Caco-2 (cell line): Measurements from ENCODE around the gene SQSTM1. TPM values are rescaled to one million over a fixed set of nuclear protein-coding genes. Genes with fewer than 3 reads are reported as not detected.
"Not testable (repeated sequence)": the region's sequence is repeated elsewhere in the genome, so short reads cannot be mapped to it uniquely, and the experiment has no call there.

Experiments
- BruUV-seq: library from RNA; stranded (reverse); fragments of 400-500 nt; replicated peaks from 2 replicates; lab custom pipeline; 2021; lab: Mats Ljungman, UMichigan
- CTCF ChIA-PET: fragments of 300-600 bp; sonication (Branson Sonifier 250); formaldehyde crosslinking; loops from one replicate; lab custom pipeline; 2022; ENCODE audit warnings: antibody characterized with exemption; lab: Charles Lee
- POLR2A ChIA-PET: fragments of 300-600 bp; sonication (Branson Sonifier 250); formaldehyde crosslinking; loops from one replicate; lab custom pipeline; 2022; ENCODE audit warnings: antibody characterized with exemption; lab: Charles Lee
- DNase-seq, 2 experiments: peaks; one replicate each; pipeline versions ENCODE4 v3.0.0 to v3.0.0-alpha.2; 2020 to 2022
- H3K27me3 ChIP-seq: replicated peaks from 2 replicates; pipeline ENCODE4 v1.6.0; 2011; ENCODE audit warnings: low read length; ENCODE audit not compliant: control insufficient read depth, insufficient read depth
- H3K36me3 ChIP-seq: 2 replicates; pipeline ENCODE4 v1.5.1; 2011; ENCODE audit warnings: low read length; ENCODE audit not compliant: control insufficient read depth, insufficient read depth
- H3K4me1 ChIP-seq: fragments of 250-450 bp; sonication (Bioruptor Pico); 2 replicates; pipeline ENCODE4 v1.5.1; 2020; ENCODE audit warnings: mild to moderate bottlenecking
- H3K4me3 ChIP-seq: 2 replicates; pipeline ENCODE4 v1.5.1; 2011; ENCODE audit warnings: low read depth, mild to moderate bottlenecking, control low read depth, low read length
- H3K9me3 ChIP-seq: fragments of 250-450 bp; sonication (Bioruptor Pico); 2 replicates; pipeline ENCODE4 v1.5.1; 2020; ENCODE audit warnings: mild to moderate bottlenecking, moderate library complexity
- H3K27ac Mint-ChIP-seq: one replicate; pipeline ENCODE4 v1.8.0; 2022; ENCODE audit warnings: mixed read lengths; ENCODE audit not compliant: unreplicated experiment
- H3K27me3 Mint-ChIP-seq: one replicate; pipeline ENCODE4 v1.8.0; 2022; ENCODE audit warnings: mixed read lengths; ENCODE audit not compliant: insufficient read depth, unreplicated experiment
- H3K36me3 Mint-ChIP-seq: one replicate; pipeline ENCODE4 v1.8.0; 2022; ENCODE audit warnings: mild to moderate bottlenecking, mixed read lengths; ENCODE audit not compliant: insufficient read depth, unreplicated experiment
- H3K4me1 Mint-ChIP-seq: one replicate; pipeline ENCODE4 v1.8.0; 2022; ENCODE audit warnings: low read depth, mixed read lengths; ENCODE audit not compliant: unreplicated experiment
- H3K4me3 Mint-ChIP-seq: one replicate; pipeline ENCODE4 v1.8.0; 2022; ENCODE audit warnings: mild to moderate bottlenecking, moderate library complexity, mixed read lengths; ENCODE audit not compliant: unreplicated experiment
- H3K9me3 Mint-ChIP-seq: one replicate; pipeline ENCODE4 v1.8.0; 2022; ENCODE audit warnings: mixed read lengths; ENCODE audit not compliant: unreplicated experiment
- intact Hi-C: fragments of 100-400 bp; cut with micrococcal nuclease; formaldehyde crosslinking; loops from one replicate; pipeline ENCODE4 v1.10.0; 2022; ENCODE audit not compliant: unreplicated experiment
- total RNA-seq: library from RNA; stranded (reverse); gene quantifications from 2 replicates; pipeline ENCODE4 v1.2.3, GENCODE V29; 2022
- TF ChIP-seq, protein P1 (sequence below), 2 experiments: fragments of 200-600 bp in 1 of 2; IDR thresholded peaks; 1 replicate in 1 of 2; 2 replicates in 1 of 2; pipeline versions ENCODE4 v1.5.1 to v1.8.0; 2011 to 2022; ENCODE audit warnings: antibody characterized with exemption in 1 of 2, control low read depth in 1 of 2, inconsistent platforms in 1 of 2, low read depth in 1 of 2, low read length in 1 of 2, mild to moderate bottlenecking in 1 of 2, moderate library complexity in 1 of 2; ENCODE audit not compliant: insufficient read depth in 1 of 2, severe bottlenecking in 1 of 2, unreplicated experiment in 1 of 2

Gene SQSTM1
- total RNA-seq, 1 experiment from 2014 or later = 259 TPM

DNA sequence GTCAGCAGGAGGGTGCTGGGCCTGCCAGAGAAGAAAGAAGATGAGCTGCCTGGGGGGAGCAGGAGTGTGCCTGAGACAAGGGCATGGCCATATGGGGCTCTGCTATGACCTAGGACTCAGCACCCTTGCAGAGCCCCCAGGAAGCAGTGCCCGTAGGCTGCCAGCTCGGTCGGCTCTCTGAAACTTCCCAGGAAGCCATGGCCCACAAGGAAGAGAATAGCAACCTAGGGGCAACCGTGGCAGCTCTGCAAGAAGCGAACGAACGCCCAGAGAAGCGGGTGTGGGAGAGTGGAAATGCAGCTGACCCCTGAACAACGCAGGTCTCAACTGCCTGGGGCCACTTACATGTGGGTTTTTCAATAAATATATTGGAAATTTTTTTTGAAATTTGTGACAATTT is 37.6 kb upstream of the SQSTM1 start:
- H3K36me3 Mint-ChIP-seq = peaks cover 42% of the 10 kb centered on the region
- no peaks in the 10 kb centered on the region for H3K4me1 Mint-ChIP-seq
- Histone ChIP-seq H3K27me3 (no peaks in the 10 kb centered on the region), H3K9me3 (no peaks in the 10 kb centered on the region), H3K36me3 (no peaks in the 10 kb centered on the region; the same call in 1 of the 2 replicates), H3K4me3 (no peak overlapping the region), H3K4me1 (no peaks in the 10 kb centered on the region)
- POLR2A ChIA-PET = no interaction called here
- DNase-seq = no peak
- intact Hi-C loops = no loop called here
- no TSS peak for BruUV-seq
- no peak overlapping the region for H3K27ac Mint-ChIP-seq
- H3K27me3 Mint-ChIP-seq = no peaks in the 10 kb centered on the region
- CTCF ChIA-PET = interaction anchor here (0.6 kb wide), 2 partner anchors 13 to 160 kb away, joined by 4 to 5 read pairs; no protein-coding TSS in a partner anchor
- H3K4me3 Mint-ChIP-seq = no peak overlapping the region
- TF ChIP-seq, protein P1, sequence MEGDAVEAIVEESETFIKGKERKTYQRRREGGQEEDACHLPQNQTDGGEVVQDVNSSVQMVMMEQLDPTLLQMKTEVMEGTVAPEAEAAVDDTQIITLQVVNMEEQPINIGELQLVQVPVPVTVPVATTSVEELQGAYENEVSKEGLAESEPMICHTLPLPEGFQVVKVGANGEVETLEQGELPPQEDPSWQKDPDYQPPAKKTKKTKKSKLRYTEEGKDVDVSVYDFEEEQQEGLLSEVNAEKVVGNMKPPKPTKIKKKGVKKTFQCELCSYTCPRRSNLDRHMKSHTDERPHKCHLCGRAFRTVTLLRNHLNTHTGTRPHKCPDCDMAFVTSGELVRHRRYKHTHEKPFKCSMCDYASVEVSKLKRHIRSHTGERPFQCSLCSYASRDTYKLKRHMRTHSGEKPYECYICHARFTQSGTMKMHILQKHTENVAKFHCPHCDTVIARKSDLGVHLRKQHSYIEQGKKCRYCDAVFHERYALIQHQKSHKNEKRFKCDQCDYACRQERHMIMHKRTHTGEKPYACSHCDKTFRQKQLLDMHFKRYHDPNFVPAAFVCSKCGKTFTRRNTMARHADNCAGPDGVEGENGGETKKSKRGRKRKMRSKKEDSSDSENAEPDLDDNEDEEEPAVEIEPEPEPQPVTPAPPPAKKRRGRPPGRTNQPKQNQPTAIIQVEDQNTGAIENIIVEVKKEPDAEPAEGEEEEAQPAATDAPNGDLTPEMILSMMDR (IDR thresholded peaks at IDR 0.05; ENCODE audit: insufficient read depth in 1 of 2, low read depth in 1 of 2, low read length in 1 of 2, severe bottlenecking in 1 of 2, unreplicated experiment in 1 of 2) = no peak
- H3K9me3 Mint-ChIP-seq = no peaks in the 10 kb centered on the region

DNA sequence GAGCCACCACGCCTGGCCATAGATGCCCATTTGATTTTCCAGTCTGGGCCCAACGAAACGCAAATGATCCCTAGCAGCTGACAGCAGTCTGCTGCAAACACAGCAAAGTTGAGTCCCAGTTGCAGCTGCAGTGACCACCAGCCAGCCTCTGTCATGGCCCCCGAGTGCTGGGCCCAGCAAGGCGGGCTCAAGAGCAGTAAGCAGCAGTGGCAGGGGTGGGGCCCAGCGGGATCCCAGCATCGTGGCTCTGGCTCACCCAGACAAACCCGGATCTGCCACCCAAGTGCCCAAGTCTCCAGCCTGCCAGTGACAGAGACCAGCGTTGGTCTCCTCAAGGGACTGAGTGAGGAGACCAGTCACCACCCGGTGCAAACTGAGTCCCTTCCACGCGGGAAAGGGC is 33.8 kb upstream of the SQSTM1 start:
- intact Hi-C loops = no loop called here
- no peak overlapping the region for H3K27ac Mint-ChIP-seq
- no peak overlapping the region for H3K4me3 ChIP-seq
- TF ChIP-seq, protein P1 (IDR thresholded peaks at IDR 0.05; ENCODE audit: insufficient read depth in 1 of 2, low read depth in 1 of 2, low read length in 1 of 2, severe bottlenecking in 1 of 2, unreplicated experiment in 1 of 2) = no peak
- ChIA-PET POLR2A (no interaction called here), CTCF (no interaction called here)
- DNase-seq = no peak
- H3K36me3 ChIP-seq = no peaks in the 10 kb centered on the region
- H3K9me3 ChIP-seq = no peaks in the 10 kb centered on the region
- H3K4me1 ChIP-seq = no peaks in the 10 kb centered on the region
- no peak overlapping the region for H3K4me3 Mint-ChIP-seq
- H3K9me3 Mint-ChIP-seq = no peaks in the 10 kb centered on the region
- H3K27me3 ChIP-seq = no peaks in the 10 kb centered on the region
- no TSS peak for BruUV-seq
- H3K27me3 Mint-ChIP-seq = no peaks in the 10 kb centered on the region
- H3K4me1 Mint-ChIP-seq = no peaks in the 10 kb centered on the region
- H3K36me3 Mint-ChIP-seq = peaks cover 24% of the 10 kb centered on the region

DNA sequence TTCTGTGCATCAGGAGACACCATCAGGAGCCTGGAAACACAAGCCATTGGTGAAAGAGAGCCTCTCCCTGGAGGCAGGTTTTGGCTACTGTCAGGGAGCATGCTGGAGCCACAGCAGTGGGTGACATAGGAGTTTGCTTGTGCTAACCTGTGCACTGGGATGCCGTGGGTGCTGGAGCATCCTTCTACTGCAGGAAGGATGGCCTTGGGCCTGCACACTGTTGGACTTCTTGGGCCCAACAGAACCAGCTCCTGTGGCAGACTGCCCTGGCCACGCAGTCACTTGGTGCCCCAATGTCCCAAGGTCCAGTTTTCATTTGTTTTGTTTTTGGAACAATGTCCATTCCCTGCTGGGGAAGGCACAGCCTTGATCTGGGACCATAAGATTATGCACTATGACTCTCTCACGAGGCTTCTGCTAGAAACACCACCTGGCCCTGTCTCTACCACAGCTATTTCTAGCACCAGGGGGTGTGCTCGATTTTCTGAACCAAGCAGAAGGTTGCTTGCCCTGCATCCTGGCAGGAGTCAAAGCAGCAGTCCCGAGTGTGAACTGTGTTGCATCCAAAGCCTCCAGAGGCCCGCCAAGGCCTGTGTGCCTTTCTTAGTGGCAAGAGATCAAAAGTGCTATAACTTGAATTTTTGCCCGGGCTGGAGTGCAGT is 32.4 kb upstream of the SQSTM1 start:
- Mint-ChIP-seq H3K27ac (no peak overlapping the region), H3K4me1 (no peaks in the 10 kb centered on the region), H3K9me3 (no peaks in the 10 kb centered on the region), H3K4me3 (no peak overlapping the region), H3K27me3 (no peaks in the 10 kb centered on the region), H3K36me3 (peaks cover 16% of the 10 kb centered on the region)
- no peak for DNase-seq
- Histone ChIP-seq H3K36me3 (no peaks in the 10 kb centered on the region), H3K4me1 (no peaks in the 10 kb centered on the region), H3K4me3 (no peak overlapping the region), H3K9me3 (no peaks in the 10 kb centered on the region), H3K27me3 (no peaks in the 10 kb centered on the region)
- no TSS peak for BruUV-seq
- CTCF ChIA-PET = interaction anchor here (0.5 kb wide), 1 partner anchor 243 kb away, joined by 4 read pairs; no protein-coding TSS in a partner anchor
- TF ChIP-seq, protein P1 (IDR thresholded peaks at IDR 0.05; ENCODE audit: insufficient read depth in 1 of 2, low read depth in 1 of 2, low read length in 1 of 2, severe bottlenecking in 1 of 2, unreplicated experiment in 1 of 2) = no peak
- intact Hi-C loops = no loop called here
- POLR2A ChIA-PET = interaction anchor here (0.7 kb wide), 1 partner anchor 165 kb away, joined by 3 read pairs; the partner anchor contains the start of gene HNRNPH1

DNA sequence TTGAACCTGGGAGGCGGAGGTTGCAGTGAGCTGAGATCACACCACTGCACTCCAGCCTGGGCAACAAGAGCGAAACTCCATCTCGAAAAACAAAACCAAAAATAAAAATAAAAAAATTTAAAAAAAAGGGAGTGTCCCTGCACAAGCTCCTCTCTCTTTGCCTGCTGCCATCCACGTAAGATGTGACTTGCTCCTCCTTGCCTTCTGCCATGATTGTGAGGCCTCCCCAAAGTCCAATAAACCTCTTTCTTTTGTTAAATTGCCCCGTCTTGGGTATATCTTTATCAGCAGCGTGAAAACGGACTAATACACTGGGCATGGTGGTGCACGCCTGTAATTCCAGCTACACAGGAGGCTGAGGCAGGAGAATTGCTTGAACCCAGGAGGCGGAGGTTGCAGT is 31.4 kb upstream of the SQSTM1 start:
- H3K27ac Mint-ChIP-seq, CTCF ChIA-PET, DNase-seq, H3K4me1 Mint-ChIP-seq, H3K4me3 Mint-ChIP-seq, H3K27me3 Mint-ChIP-seq, intact Hi-C loops, H3K27me3 ChIP-seq, H3K9me3 ChIP-seq, BruUV-seq, H3K4me3 ChIP-seq, H3K4me1 ChIP-seq, H3K36me3 ChIP-seq, H3K9me3 Mint-ChIP-seq: not testable (repeated sequence)
- H3K36me3 Mint-ChIP-seq = peaks cover 16% of the 10 kb centered on the region
- POLR2A ChIA-PET = interaction anchor here (0.7 kb wide), 1 partner anchor 166 kb away, joined by 3 read pairs; the partner anchor contains the start of gene HNRNPH1
